GM23338 (cell line): ENCODE results near the gene MAN2B2. TPM values are rescaled to one million over a fixed set of nuclear protein-coding genes. Genes with fewer than 3 reads are reported as not detected.

Experiments used
- CREB1 ChIP-seq: fragments of 250-450 bp; sonication (Bioruptor Pico); IDR thresholded peaks from 2 replicates; pipeline ENCODE4 v1.5.0; 2020; ENCODE audit warnings: low read depth, mild to moderate bottlenecking, moderate library complexity
- EZH2 ChIP-seq: fragments of 200-600 bp; sonication (generic); IDR thresholded peaks from one replicate; pipeline ENCODE4 v1.8.0; 2017; ENCODE audit warnings: antibody characterized with exemption, mild to moderate bottlenecking, low read depth; ENCODE audit not compliant: unreplicated experiment
- EZH2phosphoT487 ChIP-seq: fragments of 200-600 bp; sonication (generic); IDR thresholded peaks from one replicate; pipeline ENCODE4 v1.8.1; 2018; ENCODE audit warnings: antibody characterized with exemption; ENCODE audit not compliant: unreplicated experiment
- JUNB ChIP-seq: IDR thresholded peaks from one replicate; pipeline ENCODE4 v1.6.1; 2016; ENCODE audit warnings: antibody characterized with exemption; ENCODE audit not compliant: unreplicated experiment
- NANOG ChIP-seq: IDR thresholded peaks from 2 replicates; pipeline ENCODE4 v1.6.1; 2016; ENCODE audit warnings: antibody characterized with exemption, borderline replicate concordance
- POLR2AphosphoS5 ChIP-seq: IDR thresholded peaks from 2 replicates; pipeline ENCODE4 v1.6.1; 2016; ENCODE audit warnings: antibody characterized with exemption, low read depth
- ZNF114 ChIP-seq: fragments of 250-450 bp; sonication (Bioruptor Pico); IDR thresholded peaks from 2 replicates; pipeline ENCODE4 v1.5.0; 2020; ENCODE audit warnings: mild to moderate bottlenecking, moderate library complexity
- polyA plus RNA-seq: library from polyadenylated mRNA; unstranded; fragments of >200 nt; fragmentation: Nextera tagmentation; extraction: Ambion mirVana; gene quantifications from 2 replicates; pipeline ENCODE4 v1.2.1, GENCODE V29; 2016
- total RNA-seq: library from RNA; depleted of rRNA; stranded (reverse); fragments of >200 nt; shearing (Covaris generic); gene quantifications from 2 replicates; pipeline ENCODE4 v1.2.3, GENCODE V29; 2014
- TF ChIP-seq, protein P1 (sequence below): fragments of 250-450 bp; sonication (Bioruptor Pico); IDR thresholded peaks from 2 replicates; pipeline ENCODE4 v1.5.0; 2020; ENCODE audit warnings: mild to moderate bottlenecking, moderate library complexity
- TF ChIP-seq, protein P2 (sequence below): IDR thresholded peaks from one replicate; pipeline ENCODE4 v1.6.1; 2018; ENCODE audit warnings: antibody characterized with exemption; ENCODE audit not compliant: unreplicated experiment
- TF ChIP-seq, protein P3 (sequence below): IDR thresholded peaks from 2 replicates; pipeline ENCODE4 v1.6.1; 2016; ENCODE audit warnings: antibody characterized with exemption

MAN2B2 gene
- total and polyA plus RNA-seq, 2 experiments from 2014 or later: 1.6 to 6.9 TPM

DNA sequence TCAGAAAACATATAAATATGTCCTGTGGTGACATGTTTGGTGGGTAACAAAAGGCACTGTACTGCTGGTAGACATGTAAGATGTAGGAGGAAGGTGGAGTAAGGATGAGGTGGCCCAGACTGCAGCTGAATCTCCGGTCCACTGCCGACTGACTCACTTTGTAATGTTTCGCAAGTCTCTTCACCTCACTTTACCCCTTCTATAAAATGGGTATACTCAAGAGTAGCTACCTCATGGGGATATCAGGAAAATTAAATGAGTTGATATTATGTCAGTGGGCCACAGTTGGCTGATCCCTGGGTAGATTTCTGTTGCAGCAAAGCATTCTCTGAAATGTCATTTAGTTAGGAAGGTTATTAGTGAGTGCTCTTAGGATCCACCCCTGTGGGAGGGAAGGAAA is 87.6 kb downstream of the MAN2B2 start (continued):
- TF ChIP-seq, protein P1, sequence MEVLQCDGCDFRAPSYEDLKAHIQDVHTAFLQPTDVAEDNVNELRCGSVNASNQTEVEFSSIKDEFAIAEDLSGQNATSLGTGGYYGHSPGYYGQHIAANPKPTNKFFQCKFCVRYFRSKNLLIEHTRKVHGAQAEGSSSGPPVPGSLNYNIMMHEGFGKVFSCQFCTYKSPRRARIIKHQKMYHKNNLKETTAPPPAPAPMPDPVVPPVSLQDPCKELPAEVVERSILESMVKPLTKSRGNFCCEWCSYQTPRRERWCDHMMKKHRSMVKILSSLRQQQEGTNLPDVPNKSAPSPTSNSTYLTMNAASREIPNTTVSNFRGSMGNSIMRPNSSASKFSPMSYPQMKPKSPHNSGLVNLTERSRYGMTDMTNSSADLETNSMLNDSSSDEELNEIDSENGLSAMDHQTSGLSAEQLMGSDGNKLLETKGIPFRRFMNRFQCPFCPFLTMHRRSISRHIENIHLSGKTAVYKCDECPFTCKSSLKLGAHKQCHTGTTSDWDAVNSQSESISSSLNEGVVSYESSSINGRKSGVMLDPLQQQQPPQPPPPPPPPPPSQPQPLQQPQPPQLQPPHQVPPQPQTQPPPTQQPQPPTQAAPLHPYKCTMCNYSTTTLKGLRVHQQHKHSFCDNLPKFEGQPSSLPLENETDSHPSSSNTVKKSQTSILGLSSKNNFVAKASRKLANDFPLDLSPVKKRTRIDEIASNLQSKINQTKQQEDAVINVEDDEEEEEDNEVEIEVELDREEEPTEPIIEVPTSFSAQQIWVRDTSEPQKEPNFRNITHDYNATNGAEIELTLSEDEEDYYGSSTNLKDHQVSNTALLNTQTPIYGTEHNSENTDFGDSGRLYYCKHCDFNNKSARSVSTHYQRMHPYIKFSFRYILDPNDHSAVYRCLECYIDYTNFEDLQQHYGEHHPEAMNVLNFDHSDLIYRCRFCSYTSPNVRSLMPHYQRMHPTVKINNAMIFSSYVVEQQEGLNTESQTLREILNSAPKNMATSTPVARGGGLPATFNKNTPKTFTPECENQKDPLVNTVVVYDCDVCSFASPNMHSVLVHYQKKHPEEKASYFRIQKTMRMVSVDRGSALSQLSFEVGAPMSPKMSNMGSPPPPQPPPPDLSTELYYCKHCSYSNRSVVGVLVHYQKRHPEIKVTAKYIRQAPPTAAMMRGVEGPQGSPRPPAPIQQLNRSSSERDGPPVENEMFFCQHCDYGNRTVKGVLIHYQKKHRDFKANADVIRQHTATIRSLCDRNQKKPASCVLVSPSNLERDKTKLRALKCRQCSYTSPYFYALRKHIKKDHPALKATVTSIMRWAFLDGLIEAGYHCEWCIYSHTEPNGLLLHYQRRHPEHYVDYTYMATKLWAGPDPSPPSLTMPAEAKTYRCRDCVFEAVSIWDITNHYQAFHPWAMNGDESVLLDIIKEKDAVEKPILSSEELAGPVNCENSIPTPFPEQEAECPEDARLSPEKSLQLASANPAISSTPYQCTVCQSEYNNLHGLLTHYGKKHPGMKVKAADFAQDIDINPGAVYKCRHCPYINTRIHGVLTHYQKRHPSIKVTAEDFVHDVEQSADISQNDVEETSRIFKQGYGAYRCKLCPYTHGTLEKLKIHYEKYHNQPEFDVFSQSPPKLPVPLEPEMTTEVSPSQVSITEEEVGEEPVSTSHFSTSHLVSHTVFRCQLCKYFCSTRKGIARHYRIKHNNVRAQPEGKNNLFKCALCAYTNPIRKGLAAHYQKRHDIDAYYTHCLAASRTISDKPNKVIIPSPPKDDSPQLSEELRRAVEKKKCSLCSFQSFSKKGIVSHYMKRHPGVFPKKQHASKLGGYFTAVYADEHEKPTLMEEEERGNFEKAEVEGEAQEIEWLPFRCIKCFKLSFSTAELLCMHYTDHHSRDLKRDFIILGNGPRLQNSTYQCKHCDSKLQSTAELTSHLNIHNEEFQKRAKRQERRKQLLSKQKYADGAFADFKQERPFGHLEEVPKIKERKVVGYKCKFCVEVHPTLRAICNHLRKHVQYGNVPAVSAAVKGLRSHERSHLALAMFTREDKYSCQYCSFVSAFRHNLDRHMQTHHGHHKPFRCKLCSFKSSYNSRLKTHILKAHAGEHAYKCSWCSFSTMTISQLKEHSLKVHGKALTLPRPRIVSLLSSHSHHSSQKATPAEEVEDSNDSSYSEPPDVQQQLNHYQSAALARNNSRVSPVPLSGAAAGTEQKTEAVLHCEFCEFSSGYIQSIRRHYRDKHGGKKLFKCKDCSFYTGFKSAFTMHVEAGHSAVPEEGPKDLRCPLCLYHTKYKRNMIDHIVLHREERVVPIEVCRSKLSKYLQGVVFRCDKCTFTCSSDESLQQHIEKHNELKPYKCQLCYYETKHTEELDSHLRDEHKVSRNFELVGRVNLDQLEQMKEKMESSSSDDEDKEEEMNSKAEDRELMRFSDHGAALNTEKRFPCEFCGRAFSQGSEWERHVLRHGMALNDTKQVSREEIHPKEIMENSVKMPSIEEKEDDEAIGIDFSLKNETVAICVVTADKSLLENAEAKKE: no peak
- TF ChIP-seq JUNB: no peak
- no peak for TF ChIP-seq CREB1
- TF ChIP-seq ZNF114 (CRISPR knock-in tag): no peak
- TF ChIP-seq, protein P2, sequence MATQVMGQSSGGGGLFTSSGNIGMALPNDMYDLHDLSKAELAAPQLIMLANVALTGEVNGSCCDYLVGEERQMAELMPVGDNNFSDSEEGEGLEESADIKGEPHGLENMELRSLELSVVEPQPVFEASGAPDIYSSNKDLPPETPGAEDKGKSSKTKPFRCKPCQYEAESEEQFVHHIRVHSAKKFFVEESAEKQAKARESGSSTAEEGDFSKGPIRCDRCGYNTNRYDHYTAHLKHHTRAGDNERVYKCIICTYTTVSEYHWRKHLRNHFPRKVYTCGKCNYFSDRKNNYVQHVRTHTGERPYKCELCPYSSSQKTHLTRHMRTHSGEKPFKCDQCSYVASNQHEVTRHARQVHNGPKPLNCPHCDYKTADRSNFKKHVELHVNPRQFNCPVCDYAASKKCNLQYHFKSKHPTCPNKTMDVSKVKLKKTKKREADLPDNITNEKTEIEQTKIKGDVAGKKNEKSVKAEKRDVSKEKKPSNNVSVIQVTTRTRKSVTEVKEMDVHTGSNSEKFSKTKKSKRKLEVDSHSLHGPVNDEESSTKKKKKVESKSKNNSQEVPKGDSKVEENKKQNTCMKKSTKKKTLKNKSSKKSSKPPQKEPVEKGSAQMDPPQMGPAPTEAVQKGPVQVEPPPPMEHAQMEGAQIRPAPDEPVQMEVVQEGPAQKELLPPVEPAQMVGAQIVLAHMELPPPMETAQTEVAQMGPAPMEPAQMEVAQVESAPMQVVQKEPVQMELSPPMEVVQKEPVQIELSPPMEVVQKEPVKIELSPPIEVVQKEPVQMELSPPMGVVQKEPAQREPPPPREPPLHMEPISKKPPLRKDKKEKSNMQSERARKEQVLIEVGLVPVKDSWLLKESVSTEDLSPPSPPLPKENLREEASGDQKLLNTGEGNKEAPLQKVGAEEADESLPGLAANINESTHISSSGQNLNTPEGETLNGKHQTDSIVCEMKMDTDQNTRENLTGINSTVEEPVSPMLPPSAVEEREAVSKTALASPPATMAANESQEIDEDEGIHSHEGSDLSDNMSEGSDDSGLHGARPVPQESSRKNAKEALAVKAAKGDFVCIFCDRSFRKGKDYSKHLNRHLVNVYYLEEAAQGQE: no peak
- no peak for TF ChIP-seq NANOG
- no peak for TF ChIP-seq EZH2
- no peak for TF ChIP-seq POLR2AphosphoS5
- TF ChIP-seq, protein P3, sequence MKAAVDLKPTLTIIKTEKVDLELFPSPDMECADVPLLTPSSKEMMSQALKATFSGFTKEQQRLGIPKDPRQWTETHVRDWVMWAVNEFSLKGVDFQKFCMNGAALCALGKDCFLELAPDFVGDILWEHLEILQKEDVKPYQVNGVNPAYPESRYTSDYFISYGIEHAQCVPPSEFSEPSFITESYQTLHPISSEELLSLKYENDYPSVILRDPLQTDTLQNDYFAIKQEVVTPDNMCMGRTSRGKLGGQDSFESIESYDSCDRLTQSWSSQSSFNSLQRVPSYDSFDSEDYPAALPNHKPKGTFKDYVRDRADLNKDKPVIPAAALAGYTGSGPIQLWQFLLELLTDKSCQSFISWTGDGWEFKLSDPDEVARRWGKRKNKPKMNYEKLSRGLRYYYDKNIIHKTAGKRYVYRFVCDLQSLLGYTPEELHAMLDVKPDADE: no peak
- no peak for TF ChIP-seq EZH2phosphoT487
